Neural progenitor cell (in vitro differentiated cells): ENCODE data around the gene DCAF12L2. TPM values are rescaled to one million over a fixed set of nuclear protein-coding genes. Genes with fewer than 3 reads are reported as not detected.

Experiments
- DNase-seq: peaks from one replicate; pipeline ENCODE4 v3.0.0-alpha.2; 2016; ENCODE audit warnings: low spot score
- H2AFZ ChIP-seq: fragments of 200-600 bp; sonication (generic); replicated peaks from 2 replicates; pipeline ENCODE4 v1.6.1; 2016; ENCODE audit warnings: antibody characterized with exemption
- H3F3A ChIP-seq: fragments of 200-600 bp; sonication (generic); 2 replicates; pipeline ENCODE4 v1.6.1; 2016; ENCODE audit warnings: antibody characterized with exemption, low read depth
- H3K27ac ChIP-seq: fragments of 200-600 bp; sonication (generic); 2 replicates; pipeline ENCODE4 v1.5.1; 2016; ENCODE audit warnings: mild to moderate bottlenecking
- H3K27me3 ChIP-seq: fragments of 200-600 bp; sonication (generic); 2 replicates; pipeline ENCODE4 v1.6.1; 2016; ENCODE audit warnings: mild to moderate bottlenecking, moderate library complexity
- H3K36me3 ChIP-seq: fragments of 200-600 bp; sonication (generic); 2 replicates; pipeline ENCODE4 v1.5.1; 2016
- H3K4me1 ChIP-seq: fragments of 200-600 bp; sonication (generic); 2 replicates; pipeline ENCODE4 v1.6.1; 2016; ENCODE audit warnings: mixed run types
- H3K4me2 ChIP-seq: fragments of 200-600 bp; sonication (generic); 2 replicates; pipeline ENCODE4 v1.6.1; 2016
- H3K4me3 ChIP-seq: fragments of 200-600 bp; sonication (generic); 2 replicates; pipeline ENCODE4 v1.5.1; 2016
- H3K79me2 ChIP-seq: fragments of 200-600 bp; sonication (generic); 2 replicates; pipeline ENCODE4 v1.6.1; 2016; ENCODE audit warnings: low read depth
- H3K9ac ChIP-seq: fragments of 200-600 bp; sonication (generic); 2 replicates; pipeline ENCODE4 v1.6.1; 2016
- H3K9me3 ChIP-seq: fragments of 200-600 bp; sonication (generic); 2 replicates; pipeline ENCODE4 v1.5.1; 2016; ENCODE audit warnings: low read depth
- H4K20me1 ChIP-seq: fragments of 200-600 bp; sonication (generic); 2 replicates; pipeline ENCODE4 v1.6.1; 2016; ENCODE audit warnings: low read depth
- H3K27ac Mint-ChIP-seq: 3 replicates; pipeline ENCODE4 v1.8.0; 2021; ENCODE audit warnings: mixed read lengths
- H3K27me3 Mint-ChIP-seq: 2 replicates; pipeline ENCODE4 v1.8.0; 2022; ENCODE audit warnings: low read depth, mild to moderate bottlenecking, inconsistent platforms, moderate library complexity, mixed read lengths; ENCODE audit not compliant: insufficient read depth
- H3K36me3 Mint-ChIP-seq: 3 replicates; pipeline ENCODE4 v1.8.0; 2021; ENCODE audit warnings: mixed read lengths
- H3K4me1 Mint-ChIP-seq: 3 replicates; pipeline ENCODE4 v1.8.0; 2021; ENCODE audit warnings: mixed read lengths
- H3K4me3 Mint-ChIP-seq: 3 replicates; pipeline ENCODE4 v1.8.0; 2021; ENCODE audit warnings: mild to moderate bottlenecking, moderate library complexity, mixed read lengths
- H3K9me3 Mint-ChIP-seq: 3 replicates; pipeline ENCODE4 v1.8.0; 2020; ENCODE audit warnings: mixed read lengths
- EZH2 ChIP-seq: fragments of 200-600 bp; sonication (generic); IDR thresholded peaks from 2 replicates; pipeline ENCODE4 v1.6.1; 2017; ENCODE audit warnings: antibody characterized with exemption, mild to moderate bottlenecking, moderate library complexity
- EZH2phosphoT487 ChIP-seq: fragments of 200-600 bp; sonication (generic); IDR thresholded peaks from 2 replicates; pipeline ENCODE4 v1.6.1; 2017; ENCODE audit warnings: antibody characterized with exemption
- total RNA-seq: library from RNA; depleted of rRNA; stranded (reverse); fragments of >200 nt; gene quantifications from 2 replicates; pipeline ENCODE4 v1.2.3, GENCODE V29; 2015; ENCODE audit warnings: low replicate concordance
- TF ChIP-seq, protein P1 (sequence below): fragments of 200-600 bp; sonication (generic); IDR thresholded peaks from 2 replicates; pipeline ENCODE4 v1.5.1; 2017; ENCODE audit warnings: antibody characterized with exemption, mild to moderate bottlenecking

DCAF12L2 gene
- total RNA-seq, 1 donor from 2014 or later, result 1.6 TPM

DNA sequence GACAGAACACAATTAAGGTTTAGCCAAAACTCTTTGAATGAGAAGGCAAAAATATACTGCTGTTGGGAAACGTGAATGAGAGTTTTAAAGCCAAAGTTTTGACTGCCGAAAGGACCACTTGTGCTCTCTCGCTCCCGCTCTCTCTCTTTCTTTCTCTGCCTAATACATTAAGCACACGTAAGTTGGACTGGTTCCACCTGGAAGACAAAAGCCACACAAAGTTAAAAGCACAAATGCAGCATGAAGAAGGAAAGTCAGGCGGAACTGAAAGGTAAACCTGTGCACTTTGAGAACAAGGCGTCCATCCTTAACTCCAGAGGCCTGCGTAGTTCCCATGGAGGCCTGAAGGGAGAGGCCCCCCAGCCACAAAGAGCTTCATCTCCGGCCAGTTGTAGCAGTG, 1.9 kb downstream of the DCAF12L2 start:
- Mint-ChIP-seq H3K27ac (no peak overlapping the region), H3K36me3 (no peaks in the 10 kb centered on the region), H3K27me3 (peaks cover 6% of the 10 kb centered on the region), H3K4me1 (no peaks in the 10 kb centered on the region), H3K9me3 (no peaks in the 10 kb centered on the region), H3K4me3 (peak overlapping the region; percentile 10)
- Histone ChIP-seq H2AFZ (no peak overlapping the region), H3K4me3 (no peak overlapping the region), H3K9me3 (no peaks in the 10 kb centered on the region), H3F3A (no peaks in the 10 kb centered on the region), H3K9ac (no peak overlapping the region), H3K79me2 (no peaks in the 10 kb centered on the region), H3K27ac (no peak overlapping the region), H3K4me2 (no peak overlapping the region), H4K20me1 (no peaks in the 10 kb centered on the region), H3K36me3 (no peaks in the 10 kb centered on the region), H3K27me3 (peaks cover 21% of the 10 kb centered on the region), H3K4me1 (peaks cover 6% of the 10 kb centered on the region)
- DNase-seq, result no peak
- no peak for TF ChIP-seq EZH2
- TF ChIP-seq, protein P1, sequence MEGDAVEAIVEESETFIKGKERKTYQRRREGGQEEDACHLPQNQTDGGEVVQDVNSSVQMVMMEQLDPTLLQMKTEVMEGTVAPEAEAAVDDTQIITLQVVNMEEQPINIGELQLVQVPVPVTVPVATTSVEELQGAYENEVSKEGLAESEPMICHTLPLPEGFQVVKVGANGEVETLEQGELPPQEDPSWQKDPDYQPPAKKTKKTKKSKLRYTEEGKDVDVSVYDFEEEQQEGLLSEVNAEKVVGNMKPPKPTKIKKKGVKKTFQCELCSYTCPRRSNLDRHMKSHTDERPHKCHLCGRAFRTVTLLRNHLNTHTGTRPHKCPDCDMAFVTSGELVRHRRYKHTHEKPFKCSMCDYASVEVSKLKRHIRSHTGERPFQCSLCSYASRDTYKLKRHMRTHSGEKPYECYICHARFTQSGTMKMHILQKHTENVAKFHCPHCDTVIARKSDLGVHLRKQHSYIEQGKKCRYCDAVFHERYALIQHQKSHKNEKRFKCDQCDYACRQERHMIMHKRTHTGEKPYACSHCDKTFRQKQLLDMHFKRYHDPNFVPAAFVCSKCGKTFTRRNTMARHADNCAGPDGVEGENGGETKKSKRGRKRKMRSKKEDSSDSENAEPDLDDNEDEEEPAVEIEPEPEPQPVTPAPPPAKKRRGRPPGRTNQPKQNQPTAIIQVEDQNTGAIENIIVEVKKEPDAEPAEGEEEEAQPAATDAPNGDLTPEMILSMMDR, result no peak
- no peak for TF ChIP-seq EZH2phosphoT487

DNA sequence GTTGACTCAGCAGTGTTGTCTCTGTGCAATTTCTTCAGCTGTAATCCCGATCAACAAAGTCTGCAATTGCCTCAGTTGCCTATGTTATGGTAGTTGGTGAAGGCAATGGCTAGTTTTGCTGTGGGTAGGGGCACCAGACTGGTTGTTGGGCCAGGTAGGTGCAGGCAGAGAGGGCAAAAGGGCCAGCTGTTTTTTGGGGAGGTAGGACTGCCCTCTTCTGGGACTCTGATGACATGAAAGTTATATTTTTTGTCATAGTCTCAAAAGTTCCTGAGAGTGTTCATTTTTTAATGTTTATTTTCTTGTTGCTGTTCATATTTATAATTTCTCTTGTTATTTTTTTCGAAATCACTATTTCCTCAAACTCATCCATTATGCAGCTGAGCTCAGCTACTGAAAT, 25.1 kb downstream of the DCAF12L2 start:
- Histone ChIP-seq H3K79me2 (no peaks in the 10 kb centered on the region), H3K4me1 (no peaks in the 10 kb centered on the region), H3K4me3 (no peak overlapping the region), H3K27ac (no peak overlapping the region), H3K4me2 (no peak overlapping the region), H3K36me3 (no peaks in the 10 kb centered on the region), H3K27me3 (no peaks in the 10 kb centered on the region), H3K9me3 (peaks cover 12% of the 10 kb centered on the region), H3K9ac (no peak overlapping the region), H3F3A (no peaks in the 10 kb centered on the region), H2AFZ (no peak overlapping the region), H4K20me1 (no peaks in the 10 kb centered on the region)
- no peak for DNase-seq
- Mint-ChIP-seq H3K9me3 (peaks cover 7% of the 10 kb centered on the region), H3K36me3 (no peaks in the 10 kb centered on the region), H3K4me3 (no peak overlapping the region), H3K4me1 (no peaks in the 10 kb centered on the region), H3K27me3 (no peaks in the 10 kb centered on the region), H3K27ac (no peak overlapping the region)
- TF ChIP-seq EZH2phosphoT487, result no peak
- TF ChIP-seq, protein P1, result peak; percentile 8

DNA sequence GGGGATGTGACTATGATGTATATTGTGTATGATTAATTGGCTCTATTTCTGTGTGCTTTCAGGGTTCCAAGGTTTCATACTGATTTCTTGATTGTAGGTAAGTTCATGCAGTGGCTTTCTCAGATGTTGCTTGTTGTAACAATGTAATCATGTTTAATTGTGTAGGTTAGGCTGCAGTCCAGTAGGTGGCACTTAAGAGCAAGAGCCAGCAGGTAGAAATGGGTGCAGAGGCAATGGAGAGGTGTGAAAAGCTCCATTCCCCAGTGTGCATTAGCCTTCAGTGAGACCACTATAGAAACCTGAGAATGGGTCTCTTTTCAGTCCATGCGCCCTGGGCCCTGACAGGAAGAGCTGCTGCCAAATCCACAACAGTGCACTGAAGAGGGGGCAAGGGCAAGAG, 28.2 kb downstream of the DCAF12L2 start:
- H3K4me1 ChIP-seq, result no peaks in the 10 kb centered on the region
- Mint-ChIP-seq H3K36me3 (no peaks in the 10 kb centered on the region), H3K27me3 (no peaks in the 10 kb centered on the region), H3K4me1 (no peaks in the 10 kb centered on the region), H3K4me3 (no peak overlapping the region), H3K27ac (no peak overlapping the region), H3K9me3 (peaks cover 12% of the 10 kb centered on the region)
- H3F3A ChIP-seq, result no peaks in the 10 kb centered on the region
- no peaks in the 10 kb centered on the region for H3K27me3 ChIP-seq
- H3K79me2 ChIP-seq, result no peaks in the 10 kb centered on the region
- H2AFZ ChIP-seq, result no peak overlapping the region
- no peak overlapping the region for H3K9ac ChIP-seq
- TF ChIP-seq EZH2phosphoT487, result no peak
- TF ChIP-seq EZH2, result no peak
- TF ChIP-seq, protein P1, result peak; percentile 51
- H3K4me3 ChIP-seq, result no peak overlapping the region
- H3K9me3 ChIP-seq, result peaks cover 15% of the 10 kb centered on the region
- H3K36me3 ChIP-seq, result no peaks in the 10 kb centered on the region
- DNase-seq, result peak; percentile 10
- no peaks in the 10 kb centered on the region for H4K20me1 ChIP-seq
- H3K4me2 ChIP-seq, result no peak overlapping the region
- H3K27ac ChIP-seq, result no peak overlapping the region

DNA sequence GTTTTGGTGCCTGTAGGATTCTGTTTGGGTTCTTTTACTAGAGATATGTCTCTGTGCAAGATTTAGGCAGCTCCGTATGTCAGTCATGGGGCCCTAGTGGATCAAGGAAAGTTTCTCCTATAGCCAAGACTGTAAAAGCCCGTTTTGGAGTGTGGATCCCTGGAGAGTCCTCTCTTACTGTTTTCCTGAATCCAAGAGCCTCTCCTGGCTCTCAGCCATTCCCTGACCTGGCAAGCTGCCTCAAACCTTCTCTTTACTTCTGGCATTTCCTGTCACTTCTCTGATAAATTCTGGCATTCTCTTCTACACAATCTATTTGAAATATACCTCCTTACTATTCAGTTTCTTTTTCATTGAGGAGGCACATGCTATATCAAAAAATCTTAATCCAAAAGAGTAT, 41.4 kb downstream of the DCAF12L2 start:
- H3K36me3 Mint-ChIP-seq, result no peaks in the 10 kb centered on the region
- peaks cover 2% of the 10 kb centered on the region for H3K27me3 Mint-ChIP-seq
- H3K4me3 Mint-ChIP-seq, result no peak overlapping the region
- H3K9me3 Mint-ChIP-seq, result no peaks in the 10 kb centered on the region
- Histone ChIP-seq H4K20me1 (no peaks in the 10 kb centered on the region), H2AFZ (no peak overlapping the region), H3K27ac (no peak overlapping the region), H3K4me2 (no peak overlapping the region), H3K9me3 (peaks cover 4% of the 10 kb centered on the region), H3F3A (no peaks in the 10 kb centered on the region), H3K9ac (no peak overlapping the region), H3K27me3 (no peaks in the 10 kb centered on the region), H3K36me3 (no peaks in the 10 kb centered on the region), H3K79me2 (no peaks in the 10 kb centered on the region), H3K4me3 (no peak overlapping the region), H3K4me1 (peaks cover 2% of the 10 kb centered on the region)
- no peak overlapping the region for H3K27ac Mint-ChIP-seq
- no peaks in the 10 kb centered on the region for H3K4me1 Mint-ChIP-seq
- TF ChIP-seq EZH2, result no peak
- no peak for TF ChIP-seq EZH2phosphoT487
- TF ChIP-seq, protein P1, result no peak
- DNase-seq, result no peak
